ENCODE data around the gene NIPBL.
"Not testable (repeated sequence)": the region's sequence is repeated elsewhere in the genome, so short reads cannot be mapped to it uniquely, and the experiment has no call there.

The NIPBL gene

GRCh38 chr5:36879274-36880033 lies 2.9 kb downstream of the NIPBL start:
- no peak for DNase-seq

GRCh38 chr5:36880761-36881160 lies 4.2 kb downstream of the NIPBL start:
- no peak for DNase-seq

- no peak for DNase-seq
Observed at GRCh38 chr5:36881304-36881703, 4.7 kb downstream of the NIPBL start.

GRCh38 chr5:36881807-36882206 lies 5.2 kb downstream of the NIPBL start:
- no peak for DNase-seq

- DNase-seq: no peak
Observed at GRCh38 chr5:36882250-36882649, 5.7 kb downstream of the NIPBL start.

- DNase-seq: no peak
Observed at GRCh38 chr5:36883894-36884462, 7.4 kb downstream of the NIPBL start.

GRCh38 chr5:36885149-36885548 lies 8.6 kb downstream of the NIPBL start:
- no peak for DNase-seq

GRCh38 chr5:36885566-36886485 lies 9.3 kb downstream of the NIPBL start:
- no peak for DNase-seq

GRCh38 chr5:36886791-36887190 lies 10.2 kb downstream of the NIPBL start:
- DNase-seq: no peak

GRCh38 chr5:36887532-36887931 lies 11.0 kb downstream of the NIPBL start:
- no peak for DNase-seq

GRCh38 chr5:36888303-36888702 lies 11.7 kb downstream of the NIPBL start:
- no peak for DNase-seq

GRCh38 chr5:36889264-36889663 lies 12.7 kb downstream of the NIPBL start:
- no peak for DNase-seq

GRCh38 chr5:36891266-36891665 lies 14.7 kb downstream of the NIPBL start:
- DNase-seq: no peak

- DNase-seq: not testable (repeated sequence)
Observed at GRCh38 chr5:36892085-36892830, 15.7 kb downstream of the NIPBL start.

- DNase-seq: no peak
Observed at GRCh38 chr5:36894954-36895353, 18.4 kb downstream of the NIPBL start.

GRCh38 chr5:36896476-36896875 lies 19.9 kb downstream of the NIPBL start:
- DNase-seq: no peak

- no peak for DNase-seq
Observed at GRCh38 chr5:36897616-36898015, 21.0 kb downstream of the NIPBL start.

GRCh38 chr5:36899860-36900259 lies 23.3 kb downstream of the NIPBL start:
- DNase-seq: no peak

GRCh38 chr5:36900283-36900682 lies 23.7 kb downstream of the NIPBL start:
- no peak for DNase-seq

GRCh38 chr5:36901077-36901476 lies 24.5 kb downstream of the NIPBL start:
- DNase-seq: not testable (repeated sequence)

GRCh38 chr5:36901856-36902255 lies 25.3 kb downstream of the NIPBL start:
- DNase-seq: no peak

- no peak for DNase-seq
Observed at GRCh38 chr5:36902353-36902752, 25.8 kb downstream of the NIPBL start.

- DNase-seq: no peak
Observed at GRCh38 chr5:36904677-36905076, 28.1 kb downstream of the NIPBL start.

All from NCI-H510A (cell line).